Activated T-helper 1 cell treated with Interleukin-2 at 50 U/mL for 16 hours (primary cell): ENCODE data around the gene GRIP2.
A peak's percentile ranks its signal among the peaks of the same experiment; 100 is the strongest.

ENCODE experiments used
- DNase-seq: peaks from one replicate; pipeline ENCODE4 v3.0.0-alpha.2; 2020; ENCODE audit warnings: low read depth

The GRIP2 gene

GRCh38 chr3:14465425-14465824 is 74.7 kb downstream of the GRIP2 start:
- DNase-seq: no peak

- DNase-seq: no peak
These were observed 75.6 kb downstream of the GRIP2 start for GRCh38 chr3:14464521-14464920.

GRCh38 chr3:14464141-14464465 is 76.0 kb downstream of the GRIP2 start:
- DNase-seq: no peak

- DNase-seq: no peak
These were observed 76.6 kb downstream of the GRIP2 start for GRCh38 chr3:14463330-14464140.

- DNase-seq: no peak
These were observed 77.4 kb downstream of the GRIP2 start for GRCh38 chr3:14462738-14463137.

GRCh38 chr3:14461748-14462324 is 78.3 kb downstream of the GRIP2 start:
- DNase-seq: peak; percentile 18

GRCh38 chr3:14461006-14461747 is 79.0 kb downstream of the GRIP2 start:
- DNase-seq: no peak

GRCh38 chr3:14460342-14461005 is 79.7 kb downstream of the GRIP2 start:
- no peak for DNase-seq

GRCh38 chr3:14459787-14460186 is 80.4 kb downstream of the GRIP2 start:
- no peak for DNase-seq

- DNase-seq: no peak
These were observed 80.8 kb downstream of the GRIP2 start for GRCh38 chr3:14459384-14459783.

- no peak for DNase-seq
These were observed 81.5 kb downstream of the GRIP2 start for GRCh38 chr3:14458434-14459275.

- DNase-seq: no peak
These were observed 82.1 kb downstream of the GRIP2 start for GRCh38 chr3:14457999-14458398.

GRCh38 chr3:14457481-14457880 is 82.7 kb downstream of the GRIP2 start:
- DNase-seq: no peak

- no peak for DNase-seq
These were observed 83.3 kb downstream of the GRIP2 start for GRCh38 chr3:14456794-14457193.

- no peak for DNase-seq
These were observed 84.4 kb downstream of the GRIP2 start for GRCh38 chr3:14455571-14456317.

GRCh38 chr3:14454639-14455310 is 85.4 kb downstream of the GRIP2 start:
- no peak for DNase-seq

- DNase-seq: no peak
These were observed 86.1 kb downstream of the GRIP2 start for GRCh38 chr3:14453876-14454638.

- DNase-seq: no peak
These were observed 87.1 kb downstream of the GRIP2 start for GRCh38 chr3:14452740-14453710.
